Measurements from ENCODE around the gene FAM174B.

DNA sequence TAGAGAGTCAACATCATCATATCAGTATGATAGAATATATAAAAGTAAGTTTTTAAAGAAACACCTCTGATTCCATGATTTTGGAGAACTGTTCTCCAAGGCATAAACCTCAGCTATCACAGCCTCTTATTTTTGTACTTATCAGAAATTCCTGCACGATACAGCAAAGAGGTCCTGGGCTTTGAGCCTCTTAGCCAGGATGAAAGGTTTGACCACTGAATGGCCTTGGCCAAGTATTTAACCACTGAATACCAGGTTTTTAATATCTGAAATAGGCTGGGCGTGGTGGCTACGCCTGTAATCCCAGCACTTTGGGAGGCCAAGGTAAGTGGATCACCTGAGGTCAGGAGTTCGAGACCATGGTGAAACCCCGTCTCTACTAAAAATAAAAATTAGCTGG, 1.9 kb upstream of the FAM174B start:
- TF ChIP-seq, protein P1, sequence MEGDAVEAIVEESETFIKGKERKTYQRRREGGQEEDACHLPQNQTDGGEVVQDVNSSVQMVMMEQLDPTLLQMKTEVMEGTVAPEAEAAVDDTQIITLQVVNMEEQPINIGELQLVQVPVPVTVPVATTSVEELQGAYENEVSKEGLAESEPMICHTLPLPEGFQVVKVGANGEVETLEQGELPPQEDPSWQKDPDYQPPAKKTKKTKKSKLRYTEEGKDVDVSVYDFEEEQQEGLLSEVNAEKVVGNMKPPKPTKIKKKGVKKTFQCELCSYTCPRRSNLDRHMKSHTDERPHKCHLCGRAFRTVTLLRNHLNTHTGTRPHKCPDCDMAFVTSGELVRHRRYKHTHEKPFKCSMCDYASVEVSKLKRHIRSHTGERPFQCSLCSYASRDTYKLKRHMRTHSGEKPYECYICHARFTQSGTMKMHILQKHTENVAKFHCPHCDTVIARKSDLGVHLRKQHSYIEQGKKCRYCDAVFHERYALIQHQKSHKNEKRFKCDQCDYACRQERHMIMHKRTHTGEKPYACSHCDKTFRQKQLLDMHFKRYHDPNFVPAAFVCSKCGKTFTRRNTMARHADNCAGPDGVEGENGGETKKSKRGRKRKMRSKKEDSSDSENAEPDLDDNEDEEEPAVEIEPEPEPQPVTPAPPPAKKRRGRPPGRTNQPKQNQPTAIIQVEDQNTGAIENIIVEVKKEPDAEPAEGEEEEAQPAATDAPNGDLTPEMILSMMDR (IDR thresholded peaks at IDR 0.05; ENCODE audit: borderline replicate concordance, extremely low read depth, low read length, poor library complexity, severe bottlenecking), result no peak
- TF ChIP-seq EZH2 (IDR thresholded peaks at IDR 0.05; ENCODE audit: borderline replicate concordance, low read depth, low read length, severe bottlenecking), result no peak

Data from DND-41 (cell line).